ENCODE results near the gene COPG2.
A peak's percentile ranks its signal among the peaks of the same experiment; 100 is the strongest.

COPG2 gene

DNA sequence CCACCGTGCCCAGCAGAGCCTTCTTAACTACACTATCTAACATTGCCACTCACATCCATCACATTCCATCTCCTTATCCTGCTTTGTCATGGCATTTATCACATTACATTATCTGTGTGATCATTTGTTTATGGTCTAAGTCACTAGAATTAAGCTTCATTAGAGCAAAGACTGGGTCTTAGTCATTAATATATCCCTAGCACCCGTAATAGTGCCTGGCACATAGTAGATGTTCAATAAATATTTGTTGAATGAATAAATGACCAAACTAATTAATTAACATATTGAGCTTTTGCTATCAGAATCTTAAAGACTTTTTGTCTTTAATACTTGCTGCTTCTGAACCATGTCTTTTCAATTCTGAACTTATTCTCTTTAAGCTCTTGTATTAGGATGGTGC lies 5.9 kb upstream of the COPG2 start:
- DNase-seq (ENCODE audit: low spot score in 2 of 2) (no peak), ATAC-seq (replicated peaks; ENCODE audit: extremely low read depth, poor library complexity, severe bottlenecking) (no peak)
- no peaks in the 10 kb centered on the region for H3K36me3 Mint-ChIP-seq (ENCODE audit: insufficient read depth)
- no peaks in the 10 kb centered on the region for H3K9me3 Mint-ChIP-seq
- peaks cover 25% of the 10 kb centered on the region for H3K27me3 Mint-ChIP-seq
- H3K4me1 Mint-ChIP-seq: peaks cover 3% of the 10 kb centered on the region
- H3K4me3 Mint-ChIP-seq: no peak overlapping the region
- no peak overlapping the region for H3K27ac Mint-ChIP-seq (ENCODE audit: low read depth)

DNA sequence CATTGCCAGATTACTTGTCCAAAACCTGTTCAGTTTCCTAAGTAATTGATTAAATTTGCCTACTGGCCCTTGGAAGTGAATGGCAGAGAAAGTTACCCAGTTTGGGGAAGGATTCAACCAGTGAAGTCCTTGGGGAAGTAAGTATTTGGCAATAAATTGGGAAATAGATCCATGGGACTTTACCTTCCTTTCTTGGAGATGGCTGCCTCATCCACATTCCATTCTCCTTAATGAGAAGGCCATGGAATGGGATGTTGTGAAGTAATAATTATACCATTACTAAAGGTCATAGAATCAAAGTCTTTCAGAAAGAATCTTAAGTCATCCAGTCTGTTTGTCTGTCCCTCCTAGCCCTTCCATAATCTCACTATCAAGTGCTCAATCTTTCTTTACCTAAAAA lies 4.5 kb upstream of the COPG2 start:
- Mint-ChIP-seq H3K4me3 (no peak overlapping the region), H3K4me1 (peaks cover 11% of the 10 kb centered on the region), H3K36me3 (ENCODE audit: insufficient read depth) (peaks cover 1% of the 10 kb centered on the region), H3K27me3 (peaks cover 25% of the 10 kb centered on the region), H3K9me3 (no peaks in the 10 kb centered on the region), H3K27ac (ENCODE audit: low read depth) (no peak overlapping the region)
- DNase-seq (ENCODE audit: low spot score in 2 of 2) (no peak), ATAC-seq (replicated peaks; ENCODE audit: extremely low read depth, poor library complexity, severe bottlenecking) (no peak)

DNA sequence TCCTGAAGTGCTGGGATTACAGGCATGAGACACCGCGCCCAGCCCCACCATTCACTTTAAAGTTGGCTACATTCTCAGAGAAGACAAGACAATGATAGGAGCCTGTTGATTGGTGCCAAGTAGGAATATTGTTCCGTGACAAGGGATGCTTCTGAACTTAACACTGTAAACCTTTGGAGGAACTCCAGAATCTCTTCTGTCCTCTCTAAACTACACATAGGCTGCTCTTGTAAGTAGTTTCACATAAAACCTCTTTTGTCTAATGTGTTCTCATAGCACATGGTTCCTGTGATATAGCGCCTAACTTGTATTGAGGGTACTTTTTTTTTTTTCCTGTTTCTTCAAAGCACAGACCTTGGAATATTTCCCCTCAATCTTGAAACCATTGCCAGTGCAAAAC lies 3.6 kb upstream of the COPG2 start:
- H3K27ac Mint-ChIP-seq (ENCODE audit: low read depth): no peak overlapping the region
- H3K9me3 Mint-ChIP-seq: no peaks in the 10 kb centered on the region
- peaks cover 16% of the 10 kb centered on the region for H3K27me3 Mint-ChIP-seq
- ATAC-seq (replicated peaks; ENCODE audit: extremely low read depth, poor library complexity, severe bottlenecking) (no peak), DNase-seq (ENCODE audit: low spot score in 2 of 2) (no peak)
- peaks cover 3% of the 10 kb centered on the region for H3K36me3 Mint-ChIP-seq (ENCODE audit: insufficient read depth)
- H3K4me3 Mint-ChIP-seq: no peak overlapping the region
- H3K4me1 Mint-ChIP-seq: peaks cover 18% of the 10 kb centered on the region

DNA sequence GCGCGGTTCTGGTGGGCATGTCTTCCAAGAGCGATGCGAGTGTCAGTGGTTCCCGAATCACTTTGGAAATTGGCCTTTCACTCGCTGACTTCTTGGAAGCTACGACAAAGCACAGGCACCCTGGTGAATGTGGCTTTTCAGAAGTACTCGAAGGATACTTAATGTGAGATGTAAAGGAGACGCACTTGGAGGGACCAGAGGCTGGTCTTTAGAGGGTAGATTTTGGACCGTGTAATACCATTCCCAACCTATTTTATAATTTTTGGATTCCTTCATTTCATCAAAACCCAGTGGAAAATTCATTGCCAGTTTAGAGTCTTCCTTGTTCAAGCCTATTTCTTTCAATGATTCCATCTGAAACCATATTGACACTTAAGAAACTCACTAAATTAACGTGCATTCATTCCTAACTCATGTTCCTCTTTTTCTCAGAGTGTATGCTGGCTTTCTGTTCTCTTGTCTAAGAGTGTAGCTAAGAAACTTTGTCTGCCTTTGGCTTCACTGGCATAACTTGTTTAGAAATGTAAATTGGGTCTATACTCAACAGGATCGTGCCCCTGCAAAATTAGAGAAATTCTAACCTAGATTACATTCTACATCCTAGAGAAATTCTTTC lies 645 bp upstream of the COPG2 start:
- peaks cover 15% of the 10 kb centered on the region for H3K27me3 Mint-ChIP-seq
- H3K27ac Mint-ChIP-seq (ENCODE audit: low read depth): no peak overlapping the region
- H3K36me3 Mint-ChIP-seq (ENCODE audit: insufficient read depth): peaks cover 3% of the 10 kb centered on the region
- no peaks in the 10 kb centered on the region for H3K9me3 Mint-ChIP-seq
- DNase-seq (ENCODE audit: low spot score in 2 of 2) (no peak), ATAC-seq (replicated peaks; ENCODE audit: extremely low read depth, poor library complexity, severe bottlenecking) (no peak)
- peak overlapping the region; percentile 83 for H3K4me3 Mint-ChIP-seq
- peaks cover 19% of the 10 kb centered on the region for H3K4me1 Mint-ChIP-seq

DNA sequence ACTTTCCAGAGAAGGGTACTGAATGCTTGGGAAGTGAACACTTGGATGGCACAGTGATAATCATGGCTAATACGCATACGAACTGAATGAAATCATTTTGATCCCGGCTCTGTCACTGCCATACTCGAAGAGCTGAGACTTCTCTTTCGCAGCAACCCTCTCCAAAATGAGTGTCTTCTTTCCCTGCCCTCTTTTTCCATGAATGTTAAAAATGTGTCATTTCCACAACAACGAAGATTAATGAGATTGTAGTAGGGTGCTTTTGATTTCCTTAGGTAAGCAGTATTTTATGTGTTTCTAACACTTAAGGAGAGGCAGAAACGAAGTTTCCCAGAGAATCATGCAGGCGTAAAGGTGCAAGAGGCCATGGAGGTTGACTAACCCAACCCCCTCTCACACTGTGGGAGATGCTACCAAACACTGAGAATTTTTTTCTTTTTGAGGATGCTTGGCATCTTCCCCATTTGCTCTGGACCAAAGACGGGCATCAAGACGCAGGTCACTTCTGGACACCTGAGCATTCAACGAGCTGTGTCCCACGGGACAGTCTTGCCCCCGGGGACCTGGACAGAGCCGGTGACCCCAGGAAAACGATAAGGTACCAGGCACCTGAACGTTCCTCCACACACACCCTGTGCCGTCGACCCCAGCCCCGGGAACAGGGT lies 823 bp downstream of the COPG2 start:
- no peaks in the 10 kb centered on the region for H3K9me3 Mint-ChIP-seq
- H3K27ac Mint-ChIP-seq (ENCODE audit: low read depth): peak overlapping the region; percentile 7
- H3K4me1 Mint-ChIP-seq: peaks cover 19% of the 10 kb centered on the region
- peaks cover 7% of the 10 kb centered on the region for H3K27me3 Mint-ChIP-seq
- peaks cover 3% of the 10 kb centered on the region for H3K36me3 Mint-ChIP-seq (ENCODE audit: insufficient read depth)
- DNase-seq (ENCODE audit: low spot score in 2 of 2) (no peak), ATAC-seq (replicated peaks; ENCODE audit: extremely low read depth, poor library complexity, severe bottlenecking) (no peak)
- peak overlapping the region; percentile 83 for H3K4me3 Mint-ChIP-seq

DNA sequence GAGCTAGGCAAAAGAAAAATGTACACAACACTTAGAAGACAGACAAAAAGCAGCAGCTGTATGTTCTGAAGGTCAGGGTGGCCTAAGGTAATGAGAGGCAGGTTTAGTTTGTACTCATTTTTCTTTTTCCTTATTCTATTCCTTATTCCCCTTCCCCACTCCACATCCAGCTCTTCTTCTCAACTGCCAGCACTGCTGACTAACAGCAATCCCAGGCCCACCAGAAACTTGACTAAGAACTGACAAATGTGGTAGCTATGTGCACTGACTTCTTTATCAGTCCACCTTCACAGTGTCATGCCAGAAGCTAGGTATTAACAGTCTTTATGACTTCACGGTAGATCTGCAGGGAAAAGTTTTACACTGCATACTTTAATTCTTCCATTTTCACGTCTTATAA lies 6.1 kb downstream of the COPG2 start:
- no peak for DNase-seq (ENCODE audit: low spot score in 2 of 2)
- H3K27ac Mint-ChIP-seq (ENCODE audit: low read depth): no peak overlapping the region
- H3K9me3 Mint-ChIP-seq: no peaks in the 10 kb centered on the region
- H3K4me3 Mint-ChIP-seq: no peak overlapping the region
- peaks cover 4% of the 10 kb centered on the region for H3K4me1 Mint-ChIP-seq
- H3K36me3 Mint-ChIP-seq (ENCODE audit: insufficient read depth): peaks cover 3% of the 10 kb centered on the region
- no peak for ATAC-seq (replicated peaks; ENCODE audit: extremely low read depth, poor library complexity, severe bottlenecking)
- H3K27me3 Mint-ChIP-seq: no peaks in the 10 kb centered on the region

DNA sequence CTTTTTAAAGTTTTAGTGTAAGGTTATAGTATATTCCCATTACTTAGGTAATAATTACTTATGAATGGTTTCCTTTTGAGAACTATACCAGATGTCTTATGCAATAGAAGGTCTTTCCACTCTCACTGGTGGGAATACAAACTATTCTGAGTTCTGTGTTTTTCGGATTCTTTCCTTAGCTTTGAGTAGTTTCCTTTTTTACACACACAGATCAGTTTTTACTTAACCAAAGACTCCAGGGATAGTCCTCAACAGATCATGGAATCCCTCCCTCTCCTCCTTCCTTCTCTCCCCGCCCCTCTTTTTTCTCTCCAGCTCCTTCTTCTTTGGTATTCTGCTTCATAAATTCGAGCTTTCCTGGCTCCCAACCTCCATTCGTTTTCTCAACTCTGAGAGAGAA lies 13.3 kb downstream of the COPG2 start:
- H3K36me3 Mint-ChIP-seq (ENCODE audit: insufficient read depth): peaks cover 3% of the 10 kb centered on the region
- ATAC-seq (replicated peaks; ENCODE audit: extremely low read depth, poor library complexity, severe bottlenecking) (no peak), DNase-seq (ENCODE audit: low spot score in 2 of 2) (no peak)
- no peaks in the 10 kb centered on the region for H3K9me3 Mint-ChIP-seq
- H3K27me3 Mint-ChIP-seq: no peaks in the 10 kb centered on the region
- no peaks in the 10 kb centered on the region for H3K4me1 Mint-ChIP-seq
- no peak overlapping the region for H3K4me3 Mint-ChIP-seq
- H3K27ac Mint-ChIP-seq (ENCODE audit: low read depth): no peak overlapping the region

DNA sequence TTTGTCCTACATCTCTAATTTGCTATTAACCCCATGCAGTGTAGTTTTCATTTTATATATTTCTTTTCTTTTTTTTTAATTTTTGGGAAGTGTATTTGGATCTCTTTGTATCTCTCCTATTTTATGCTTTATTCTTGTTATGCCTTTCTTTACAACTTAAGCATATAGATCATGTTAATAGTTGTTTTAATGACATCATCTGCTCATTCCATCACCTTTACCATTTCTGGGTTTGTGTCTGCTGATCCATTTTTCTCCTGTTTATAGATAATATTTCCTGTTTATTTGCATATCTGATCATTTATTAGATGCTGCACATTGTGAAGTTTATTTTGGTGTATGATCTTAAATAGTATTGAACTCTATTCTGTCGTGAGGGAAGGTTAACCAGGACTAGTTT lies 13.7 kb downstream of the COPG2 start:
- DNase-seq (ENCODE audit: low spot score in 2 of 2) (no peak), ATAC-seq (replicated peaks; ENCODE audit: extremely low read depth, poor library complexity, severe bottlenecking) (no peak)
- H3K27ac Mint-ChIP-seq (ENCODE audit: low read depth): no peak overlapping the region
- peaks cover 3% of the 10 kb centered on the region for H3K36me3 Mint-ChIP-seq (ENCODE audit: insufficient read depth)
- H3K4me3 Mint-ChIP-seq: no peak overlapping the region
- no peaks in the 10 kb centered on the region for H3K27me3 Mint-ChIP-seq
- H3K9me3 Mint-ChIP-seq: no peaks in the 10 kb centered on the region
- no peaks in the 10 kb centered on the region for H3K4me1 Mint-ChIP-seq

DNA sequence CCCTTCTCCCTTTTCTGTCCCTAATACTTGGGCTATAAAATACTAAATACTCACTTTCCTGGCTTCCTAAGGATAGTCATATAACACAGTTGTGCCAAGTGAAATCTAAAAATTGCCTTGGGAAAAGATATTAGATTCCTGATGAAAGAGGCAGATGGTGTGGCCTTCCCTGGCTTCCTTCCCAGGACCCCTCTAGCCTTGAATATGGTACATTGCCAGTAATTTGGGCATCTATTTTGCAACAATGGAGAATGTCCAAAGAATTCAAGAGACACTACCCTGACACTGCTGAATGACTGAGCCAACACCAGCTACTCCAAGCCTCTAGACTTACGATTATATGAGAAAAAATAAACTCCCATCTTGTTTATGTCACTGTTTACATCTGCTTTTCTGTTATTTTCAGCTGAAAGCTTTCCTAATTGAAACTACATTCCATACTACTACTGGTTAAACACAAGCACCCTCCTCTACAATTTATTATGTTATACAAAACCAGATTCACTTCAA lies 17.9 kb downstream of the COPG2 start:
- Mint-ChIP-seq H3K4me3 (no peak overlapping the region), H3K4me1 (peaks cover 6% of the 10 kb centered on the region), H3K27ac (ENCODE audit: low read depth) (no peak overlapping the region), H3K9me3 (no peaks in the 10 kb centered on the region), H3K36me3 (ENCODE audit: insufficient read depth) (no peaks in the 10 kb centered on the region), H3K27me3 (no peaks in the 10 kb centered on the region)
- DNase-seq (ENCODE audit: low spot score in 2 of 2) (no peak), ATAC-seq (replicated peaks; ENCODE audit: extremely low read depth, poor library complexity, severe bottlenecking) (no peak)

DNA sequence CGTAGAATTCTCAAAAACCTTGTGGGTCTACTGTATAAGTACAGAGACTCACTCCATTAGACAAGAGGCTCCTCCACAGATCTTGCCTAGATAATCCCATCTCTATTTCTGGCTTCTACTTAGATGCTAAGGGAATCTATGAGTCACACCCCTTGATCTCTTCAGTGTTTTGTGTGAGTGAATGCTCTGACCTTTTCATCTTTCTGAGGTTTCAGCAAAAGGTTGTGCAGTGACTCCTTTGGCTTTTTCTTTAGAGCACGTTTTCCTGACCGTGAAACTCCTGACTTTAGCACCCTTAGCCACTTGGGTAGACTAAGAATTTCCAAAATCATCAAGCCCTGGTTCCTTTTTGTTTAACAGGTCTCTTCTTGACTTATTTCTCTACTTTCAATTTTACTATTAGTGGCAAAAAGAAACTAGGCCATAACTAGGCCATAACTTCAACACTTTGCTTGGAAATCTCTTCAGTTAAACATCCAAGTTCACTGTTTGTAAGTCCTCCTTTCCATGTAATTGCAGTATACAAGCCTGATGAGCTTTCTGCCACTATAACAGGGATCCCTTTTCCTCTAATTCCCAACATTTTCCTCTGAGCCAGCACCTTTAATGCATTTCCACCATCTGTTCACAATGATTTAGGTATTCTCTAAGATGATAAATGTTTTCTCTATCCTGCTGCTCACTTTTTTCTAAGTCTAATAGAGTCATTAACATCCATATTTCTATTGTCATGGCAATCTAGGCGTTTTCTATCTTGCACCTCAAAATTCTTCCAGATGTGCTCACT lies 19.4 kb downstream of the COPG2 start:
- H3K9me3 Mint-ChIP-seq: no peaks in the 10 kb centered on the region
- no peak for DNase-seq (ENCODE audit: low spot score in 2 of 2)
- ATAC-seq (replicated peaks; ENCODE audit: extremely low read depth, poor library complexity, severe bottlenecking): no peak
- H3K27ac Mint-ChIP-seq (ENCODE audit: low read depth): no peak overlapping the region
- no peak overlapping the region for H3K4me3 Mint-ChIP-seq
- peaks cover 5% of the 10 kb centered on the region for H3K36me3 Mint-ChIP-seq (ENCODE audit: insufficient read depth)
- H3K4me1 Mint-ChIP-seq: peaks cover 6% of the 10 kb centered on the region
- no peaks in the 10 kb centered on the region for H3K27me3 Mint-ChIP-seq

DNA sequence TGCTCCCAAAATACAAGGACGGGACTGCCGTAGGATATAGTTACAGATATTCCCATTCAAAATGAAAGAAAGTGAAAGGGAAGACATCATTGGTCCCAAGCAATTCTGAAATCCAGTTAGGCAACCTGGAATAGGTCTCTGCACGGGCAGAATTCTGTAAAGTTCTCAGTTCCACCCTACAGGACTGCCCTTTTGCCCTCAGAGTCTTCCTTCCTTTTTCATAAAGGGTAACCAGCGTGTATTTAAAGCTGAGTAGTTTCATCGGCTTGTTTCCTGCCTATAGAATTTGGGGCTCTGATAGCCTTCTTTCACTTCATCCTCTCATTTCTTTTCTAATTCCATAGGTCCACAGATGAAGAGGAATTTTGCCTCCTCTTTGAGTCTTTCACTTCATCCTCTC lies 20.0 kb downstream of the COPG2 start:
- ATAC-seq (replicated peaks; ENCODE audit: extremely low read depth, poor library complexity, severe bottlenecking): no peak
- no peak overlapping the region for H3K27ac Mint-ChIP-seq (ENCODE audit: low read depth)
- no peaks in the 10 kb centered on the region for H3K9me3 Mint-ChIP-seq
- no peaks in the 10 kb centered on the region for H3K27me3 Mint-ChIP-seq
- H3K4me3 Mint-ChIP-seq: no peak overlapping the region
- peaks cover 5% of the 10 kb centered on the region for H3K36me3 Mint-ChIP-seq (ENCODE audit: insufficient read depth)
- peaks cover 6% of the 10 kb centered on the region for H3K4me1 Mint-ChIP-seq
- no peak for DNase-seq (ENCODE audit: low spot score in 2 of 2)

DNA sequence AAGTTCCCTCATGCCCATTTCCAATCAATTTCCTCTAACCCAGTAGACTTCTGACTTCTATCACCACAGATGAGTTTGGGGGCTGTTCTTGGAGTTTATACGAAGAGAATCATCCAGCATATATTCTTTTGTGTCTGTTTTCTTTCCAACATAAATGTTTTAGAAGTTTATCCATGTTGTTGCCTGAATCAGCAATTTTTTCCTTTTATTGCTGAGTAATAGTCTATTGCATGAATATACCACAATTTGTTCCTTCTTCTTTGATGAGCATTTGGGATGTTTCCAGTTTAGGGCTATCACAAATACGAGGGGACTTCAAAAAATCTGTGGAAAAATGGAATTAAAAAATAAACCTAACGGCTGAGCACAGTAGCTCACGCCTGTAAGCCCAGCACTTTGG lies 26.2 kb downstream of the COPG2 start:
- ATAC-seq (replicated peaks; ENCODE audit: extremely low read depth, poor library complexity, severe bottlenecking) (no peak), DNase-seq (ENCODE audit: low spot score in 2 of 2) (no peak)
- Mint-ChIP-seq H3K9me3 (peaks cover 2% of the 10 kb centered on the region), H3K36me3 (ENCODE audit: insufficient read depth) (peaks cover 5% of the 10 kb centered on the region), H3K4me1 (no peaks in the 10 kb centered on the region), H3K27ac (ENCODE audit: low read depth) (no peak overlapping the region), H3K27me3 (no peaks in the 10 kb centered on the region), H3K4me3 (no peak overlapping the region)

DNA sequence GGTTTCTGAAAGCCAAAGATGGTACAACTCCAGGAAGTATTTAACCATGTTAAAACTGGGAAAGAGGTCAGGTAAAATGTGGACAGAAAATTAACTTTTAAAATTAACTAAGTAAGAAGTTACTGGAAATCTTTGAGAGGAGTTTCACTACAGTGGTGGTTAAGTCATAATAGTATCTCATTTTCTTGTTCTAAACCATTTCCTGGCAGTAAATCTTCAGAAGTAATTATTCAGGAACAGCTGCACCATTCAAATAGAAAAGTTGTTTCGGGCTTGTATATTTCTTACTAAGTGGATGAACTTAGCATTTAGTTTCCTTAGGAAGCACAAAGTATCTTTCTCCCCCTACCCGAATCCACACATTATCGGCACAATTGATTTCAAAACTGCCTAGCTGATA lies 27.1 kb downstream of the COPG2 start:
- no peak for DNase-seq (ENCODE audit: low spot score in 2 of 2)
- Mint-ChIP-seq H3K27me3 (no peaks in the 10 kb centered on the region), H3K27ac (ENCODE audit: low read depth) (no peak overlapping the region), H3K9me3 (peaks cover 9% of the 10 kb centered on the region), H3K36me3 (ENCODE audit: insufficient read depth) (peaks cover 5% of the 10 kb centered on the region), H3K4me3 (no peak overlapping the region), H3K4me1 (no peaks in the 10 kb centered on the region)
- ATAC-seq (replicated peaks; ENCODE audit: extremely low read depth, poor library complexity, severe bottlenecking): no peak

Data from central memory CD8-positive, alpha-beta T cell (primary cell).